GM19463 (cell line): Measurements from ENCODE around the gene GTF2F2.
A peak's percentile ranks its signal among the peaks of the same experiment; 100 is the strongest.
"Not testable (repeated sequence)": the region's sequence is repeated elsewhere in the genome, so short reads cannot be mapped to it uniquely, and the experiment has no call there.

Source experiments
- ATAC-seq: cut with Tn5 transposase; IDR thresholded peaks from one replicate; pipeline ENCODE4 v1.9.1; 2021; ENCODE audit warnings: mild to moderate bottlenecking, moderate library complexity; ENCODE audit not compliant: unreplicated experiment

The GTF2F2 gene

GRCh38 chr13:45244736-45245135, 124.4 kb downstream of the GTF2F2 start:
- ATAC-seq: not testable (repeated sequence)

- ATAC-seq: no peak
Measured at GRCh38 chr13:45249662-45250061, 129.4 kb downstream of the GTF2F2 start.

- no peak for ATAC-seq
Measured at GRCh38 chr13:45254396-45254795, 134.1 kb downstream of the GTF2F2 start.

- no peak for ATAC-seq
Measured at GRCh38 chr13:45255247-45255987, 135.1 kb downstream of the GTF2F2 start.

GRCh38 chr13:45256254-45256653, 135.9 kb downstream of the GTF2F2 start:
- ATAC-seq: no peak

- ATAC-seq: no peak
Measured at GRCh38 chr13:45257638-45258333, 137.5 kb downstream of the GTF2F2 start.

- ATAC-seq: no peak
Measured at GRCh38 chr13:45258334-45258675, 138.0 kb downstream of the GTF2F2 start.

- ATAC-seq: no peak
Measured at GRCh38 chr13:45267215-45267614, 146.9 kb downstream of the GTF2F2 start.

GRCh38 chr13:45269204-45269603, 148.9 kb downstream of the GTF2F2 start:
- ATAC-seq: no peak

GRCh38 chr13:45276913-45277312, 156.6 kb downstream of the GTF2F2 start:
- ATAC-seq: no peak

GRCh38 chr13:45278096-45278645, 157.9 kb downstream of the GTF2F2 start:
- no peak for ATAC-seq

- ATAC-seq: no peak
Measured at GRCh38 chr13:45280011-45280410, 159.7 kb downstream of the GTF2F2 start.

- peak; percentile 68 for ATAC-seq
Measured at GRCh38 chr13:45280751-45281634, 160.7 kb downstream of the GTF2F2 start.

GRCh38 chr13:45282994-45283393, 162.7 kb downstream of the GTF2F2 start:
- ATAC-seq: no peak

GRCh38 chr13:45289936-45290563, 169.7 kb downstream of the GTF2F2 start:
- no peak for ATAC-seq

- no peak for ATAC-seq
Measured at GRCh38 chr13:45292176-45292575, 171.9 kb downstream of the GTF2F2 start.

- no peak for ATAC-seq
Measured at GRCh38 chr13:45295536-45295935, 175.2 kb downstream of the GTF2F2 start.

GRCh38 chr13:45296259-45296658, 175.9 kb downstream of the GTF2F2 start:
- no peak for ATAC-seq

GRCh38 chr13:45297456-45298205, 177.3 kb downstream of the GTF2F2 start:
- no peak for ATAC-seq

GRCh38 chr13:45298206-45298505, 177.8 kb downstream of the GTF2F2 start:
- ATAC-seq: no peak
